Endodermal cell (in vitro differentiated cells): ENCODE measurements around the gene KCNIP3. TPM values are rescaled to one million over a fixed set of nuclear protein-coding genes. Genes with fewer than 3 reads are reported as not detected.

Experiments used
- DNase-seq: peaks from one replicate; pipeline ENCODE4 v3.0.0-alpha.2; 2017
- H3K27ac ChIP-seq: 2 replicates; pipeline ENCODE4 v1.5.1; 2013; ENCODE audit warnings: mild to moderate bottlenecking, low read depth, low read length, moderate library complexity
- H3K27me3 ChIP-seq: 2 replicates; pipeline ENCODE4 v1.6.1; 2013; ENCODE audit warnings: mild to moderate bottlenecking, low read length, moderate library complexity; ENCODE audit not compliant: insufficient read depth, control insufficient read depth, poor library complexity, severe bottlenecking
- H3K36me3 ChIP-seq: 2 replicates; pipeline ENCODE4 v1.7.0; 2013; ENCODE audit warnings: mild to moderate bottlenecking, low read length, moderate library complexity; ENCODE audit not compliant: control insufficient read depth, insufficient read depth
- H3K4me1 ChIP-seq: one replicate; pipeline ENCODE4 v1.7.0; 2013; ENCODE audit warnings: low read length; ENCODE audit not compliant: control insufficient read depth, insufficient read depth
- H3K4me3 ChIP-seq: 2 replicates; pipeline ENCODE4 v1.5.1; 2013; ENCODE audit warnings: mild to moderate bottlenecking, low read length, moderate library complexity
- H3K9ac ChIP-seq: 2 replicates; pipeline ENCODE4 v1.6.1; 2013; ENCODE audit warnings: mild to moderate bottlenecking, low read length, moderate library complexity; ENCODE audit not compliant: poor library complexity, severe bottlenecking; ENCODE audit errors: extremely low read depth
- H3K9me3 ChIP-seq: 2 replicates; pipeline ENCODE4 v1.6.1; 2013; ENCODE audit warnings: mild to moderate bottlenecking, low read length, moderate library complexity; ENCODE audit not compliant: control insufficient read depth
- H3K27ac Mint-ChIP-seq: 2 replicates; pipeline ENCODE4 v1.8.0; 2020; ENCODE audit warnings: mixed read lengths
- H3K27me3 Mint-ChIP-seq: 2 replicates; pipeline ENCODE4 v1.8.0; 2021; ENCODE audit warnings: mild to moderate bottlenecking, mixed read lengths; ENCODE audit not compliant: insufficient read depth
- H3K36me3 Mint-ChIP-seq: 2 replicates; pipeline ENCODE4 v1.8.0; 2020; ENCODE audit warnings: low read depth, mixed read lengths
- H3K4me1 Mint-ChIP-seq: 2 replicates; pipeline ENCODE4 v1.8.0; 2020; ENCODE audit warnings: mixed read lengths
- H3K4me3 Mint-ChIP-seq: 2 replicates; pipeline ENCODE4 v1.8.0; 2020; ENCODE audit warnings: mild to moderate bottlenecking, moderate library complexity, mixed read lengths
- H3K9me3 Mint-ChIP-seq: 2 replicates; pipeline ENCODE4 v1.8.0; 2020; ENCODE audit warnings: mild to moderate bottlenecking, mixed read lengths
- CTCF ChIP-seq: fragments of 200-600 bp; sonication (generic); conservative IDR thresholded peaks from 2 replicates; pipeline ENCODE4 v1.5.0; 2021; ENCODE audit warnings: antibody characterized with exemption, mild to moderate bottlenecking
- WGBS, 2 experiments: methylation state at CpG; one replicate each; pipeline versions ENCODE4 v1.1.5 to v1.1.7; 2013; ENCODE audit warnings: missing lambda C conversion rate in 2 of 2, mixed read lengths in 1 of 2; ENCODE audit not compliant: insufficient coverage in 1 of 2, insufficient read length in 1 of 2; 5-methylcytosine and 5-hydroxymethylcytosine counted together
- total RNA-seq, 2 donors: library from RNA; stranded (reverse); fragmentation: NEBNext Ultra II Directional in 1 of 2; extraction: Animal tissue kit (Norgen Biotek cat#: 25700) in 1 of 2; gene quantifications; 2 replicates in 1 of 2; 3 replicates in 1 of 2; pipeline ENCODE4 v1.2.1, GENCODE V29; 2021

The KCNIP3 gene
- total RNA-seq, 2 donors from 2014 or later: 0.26 to 1.3 TPM

DNA sequence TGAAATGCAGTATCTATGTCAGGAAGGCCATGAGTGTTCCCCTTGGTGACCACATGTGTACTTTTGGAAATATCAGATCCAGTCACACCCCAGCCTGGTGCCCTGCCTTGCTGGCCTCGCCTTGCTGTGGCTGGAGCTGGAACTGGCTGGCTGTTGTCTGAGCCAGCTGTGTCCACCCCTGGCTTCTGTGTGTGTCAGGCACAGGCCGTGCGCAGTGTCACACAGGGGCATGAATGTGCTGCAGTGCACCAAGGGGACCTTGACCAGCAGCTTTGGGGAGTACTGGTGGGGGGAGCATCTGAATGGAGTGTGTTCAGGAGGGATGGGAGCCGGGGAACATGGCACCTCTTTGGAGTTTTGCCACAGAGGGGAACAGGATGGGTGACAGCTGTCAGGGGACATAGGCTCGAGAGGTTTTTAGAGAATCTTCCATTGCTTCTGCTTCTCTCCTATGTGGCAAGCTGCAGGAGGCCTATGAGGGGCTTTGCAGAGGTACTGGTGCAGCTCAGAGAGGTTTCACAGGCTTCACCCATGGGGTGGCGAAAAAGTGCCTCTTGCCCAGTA is 60.7 kb downstream of the KCNIP3 start:
- no peak for TF ChIP-seq CTCF
- Histone ChIP-seq H3K27me3 (no peaks in the 10 kb centered on the region), H3K9me3 (no peaks in the 10 kb centered on the region), H3K4me3 (no peak overlapping the region), H3K36me3 (no peaks in the 10 kb centered on the region), H3K27ac (no peak overlapping the region), H3K9ac (no peak overlapping the region), H3K4me1 (no peaks in the 10 kb centered on the region)
- Mint-ChIP-seq H3K27me3 (peaks cover 14% of the 10 kb centered on the region), H3K4me3 (no peak overlapping the region), H3K4me1 (no peaks in the 10 kb centered on the region), H3K27ac (no peak overlapping the region), H3K9me3 (peaks cover 6% of the 10 kb centered on the region), H3K36me3 (no peaks in the 10 kb centered on the region)
- peak; percentile 23 for DNase-seq
- WGBS, 2 experiments: 92 to 94% methylated on average over 5 to 6 of the region's 6 CpGs

- Histone ChIP-seq H3K9ac (no peak overlapping the region), H3K27ac (no peak overlapping the region), H3K9me3 (no peaks in the 10 kb centered on the region), H3K27me3 (no peaks in the 10 kb centered on the region), H3K4me1 (no peaks in the 10 kb centered on the region), H3K4me3 (no peak overlapping the region), H3K36me3 (no peaks in the 10 kb centered on the region)
- WGBS, 2 experiments: 44 to 78% methylated on average over 3 of the region's 3 CpGs
- no peak overlapping the region for H3K27ac Mint-ChIP-seq
- peaks cover 6% of the 10 kb centered on the region for H3K9me3 Mint-ChIP-seq
- peaks cover 13% of the 10 kb centered on the region for H3K27me3 Mint-ChIP-seq
- H3K4me1 Mint-ChIP-seq: no peaks in the 10 kb centered on the region
- H3K36me3 Mint-ChIP-seq: no peaks in the 10 kb centered on the region
- H3K4me3 Mint-ChIP-seq: no peak overlapping the region
- DNase-seq: no peak
- no peak for TF ChIP-seq CTCF
Observed at GRCh38 chr2:95359031-95359430, 61.9 kb downstream of the KCNIP3 start.

GRCh38 chr2:95359501-95359930 is 62.4 kb downstream of the KCNIP3 start:
- Histone ChIP-seq H3K27me3 (no peaks in the 10 kb centered on the region), H3K27ac (no peak overlapping the region), H3K9ac (no peak overlapping the region), H3K9me3 (no peaks in the 10 kb centered on the region), H3K4me1 (no peaks in the 10 kb centered on the region), H3K4me3 (no peak overlapping the region), H3K36me3 (no peaks in the 10 kb centered on the region)
- 79 to 85% methylated on average over 4 to 5 of the region's 5 CpGs for WGBS, 2 experiments
- peaks cover 13% of the 10 kb centered on the region for H3K27me3 Mint-ChIP-seq
- TF ChIP-seq CTCF: no peak
- peak; percentile 38 for DNase-seq
- H3K27ac Mint-ChIP-seq: no peak overlapping the region
- no peaks in the 10 kb centered on the region for H3K36me3 Mint-ChIP-seq
- no peaks in the 10 kb centered on the region for H3K4me1 Mint-ChIP-seq
- peaks cover 6% of the 10 kb centered on the region for H3K9me3 Mint-ChIP-seq
- no peak overlapping the region for H3K4me3 Mint-ChIP-seq
